Liver (tissue), 9 donors: ENCODE results near the gene CDHR4. TPM values are rescaled to one million over a fixed set of nuclear protein-coding genes. Genes with fewer than 3 reads are reported as not detected.

ENCODE experiments used
- DNase-seq: peaks from one replicate; pipeline ENCODE4 v3.0.0-alpha.2; 2017; ENCODE audit warnings: low spot score
- H3K27ac ChIP-seq, 2 donors: one replicate each; pipeline ENCODE4 v1.7.0; 2013; ENCODE audit warnings: inconsistent platforms in 2 of 2, low read length in 2 of 2, control low read depth in 1 of 2, low read depth in 1 of 2, mild to moderate bottlenecking in 1 of 2
- H3K27me3 ChIP-seq, 4 donors: one replicate each; pipeline versions ENCODE4 v1.6.1 to v1.7.0; 2013; ENCODE audit warnings: low read length in 3 of 4, inconsistent platforms in 1 of 4, mild to moderate bottlenecking in 1 of 4, moderate library complexity in 1 of 4; ENCODE audit not compliant: control insufficient read depth in 4 of 4, insufficient read depth in 4 of 4
- H3K36me3 ChIP-seq, 4 donors: one replicate each; pipeline versions ENCODE4 v1.6.1 to v1.7.0; 2013; ENCODE audit warnings: low read length in 3 of 4, mild to moderate bottlenecking in 3 of 4, low read depth in 1 of 4, moderate library complexity in 1 of 4; ENCODE audit not compliant: control insufficient read depth in 4 of 4, insufficient read depth in 3 of 4
- H3K4me1 ChIP-seq, 4 donors: one replicate each; pipeline versions ENCODE4 v1.6.1 to v1.7.0; 2013; ENCODE audit warnings: low read length in 3 of 4, mild to moderate bottlenecking in 3 of 4, moderate library complexity in 1 of 4; ENCODE audit not compliant: control insufficient read depth in 4 of 4, insufficient read depth in 4 of 4
- H3K4me3 ChIP-seq, 3 donors: one replicate each; pipeline versions ENCODE4 v1.6.1 to v1.7.0; 2013; ENCODE audit warnings: low read length in 3 of 3, control low read depth in 1 of 3, low read depth in 1 of 3, mild to moderate bottlenecking in 1 of 3
- H3K9ac ChIP-seq, 2 donors: one replicate each; pipeline ENCODE4 v1.7.0; 2013; ENCODE audit warnings: low read length in 2 of 2, mild to moderate bottlenecking in 2 of 2, moderate library complexity in 2 of 2, control low read depth in 1 of 2, low read depth in 1 of 2
- H3K9me3 ChIP-seq, 4 donors: one replicate each; pipeline versions ENCODE4 v1.6.1 to v1.7.0; 2013; ENCODE audit warnings: low read length in 3 of 4; ENCODE audit not compliant: control insufficient read depth in 4 of 4
- CTCF ChIP-seq: fragments of 150-350 bp; IDR thresholded peaks from 2 replicates; pipeline ENCODE4 v1.5.1; 2017; ENCODE audit warnings: improper control_type of control experiment, low read depth, low read length; ENCODE audit not compliant: missing input control
- EGR1 ChIP-seq, 2 donors: IDR thresholded peaks; 2 replicates each; pipeline ENCODE4 v1.6.1; 2016 to 2018; ENCODE audit warnings: antibody characterized with exemption in 2 of 2, low read depth in 2 of 2
- FOXA1 ChIP-seq: IDR thresholded peaks from 2 replicates; pipeline ENCODE4 v1.6.1; 2016; ENCODE audit warnings: antibody characterized with exemption
- FOXA2 ChIP-seq: IDR thresholded peaks from 2 replicates; pipeline ENCODE4 v1.6.1; 2016; ENCODE audit warnings: antibody characterized with exemption
- GABPA ChIP-seq, 2 donors: IDR thresholded peaks in 1 of 2; conservative IDR thresholded peaks in 1 of 2; 2 replicates each; pipeline ENCODE4 v1.6.1; 2016; ENCODE audit warnings: antibody characterized with exemption in 2 of 2, mild to moderate bottlenecking in 1 of 2, moderate library complexity in 1 of 2
- HNF4A ChIP-seq, 2 donors: conservative IDR thresholded peaks; 2 replicates each; pipeline ENCODE4 v1.6.1; 2016; ENCODE audit warnings: antibody characterized with exemption in 2 of 2, mild to moderate bottlenecking in 2 of 2
- HNF4G ChIP-seq: IDR thresholded peaks from 2 replicates; pipeline ENCODE4 v1.6.1; 2016; ENCODE audit warnings: antibody characterized with exemption
- JUND ChIP-seq, 2 donors: IDR thresholded peaks; 2 replicates each; pipeline ENCODE4 v1.6.1; 2016; ENCODE audit warnings: antibody characterized with exemption in 2 of 2
- NR2F2 ChIP-seq: IDR thresholded peaks from 2 replicates; pipeline ENCODE4 v1.6.1; 2016; ENCODE audit warnings: antibody characterized with exemption
- REST ChIP-seq: IDR thresholded peaks from 2 replicates; pipeline ENCODE4 v1.6.1; 2016; ENCODE audit warnings: antibody characterized with exemption, mild to moderate bottlenecking
- RXRA ChIP-seq, 2 donors: IDR thresholded peaks; 2 replicates each; pipeline ENCODE4 v1.6.1; 2017 to 2018; ENCODE audit warnings: antibody characterized with exemption in 2 of 2, mild to moderate bottlenecking in 1 of 2
- SP1 ChIP-seq: IDR thresholded peaks from 2 replicates; pipeline ENCODE4 v1.6.1; 2018; ENCODE audit warnings: antibody characterized with exemption, mild to moderate bottlenecking
- TAF1 ChIP-seq: conservative IDR thresholded peaks from 2 replicates; pipeline ENCODE4 v1.6.1; 2016; ENCODE audit warnings: antibody characterized with exemption, mild to moderate bottlenecking
- YY1 ChIP-seq: IDR thresholded peaks from 2 replicates; pipeline ENCODE4 v1.6.1; 2016; ENCODE audit warnings: antibody characterized with exemption, mild to moderate bottlenecking
- WGBS: extraction: QIAGEN DNeasy Blood & Tissue Kit; methylation state at CpG from one replicate; pipeline ENCODE4 v1.1.7; 2013; 5-methylcytosine and 5-hydroxymethylcytosine counted together
- polyA plus RNA-seq, 2 donors: library from polyadenylated mRNA; stranded (reverse) in 1 of 2; unstranded in 1 of 2; fragments of 200-250 nt in 1 of 2; fragments of >200 nt in 1 of 2; fragmentation: Nextera tagmentation in 1 of 2; extraction: Ambion mirVana in 1 of 2; gene quantifications; one replicate each; pipeline versions ENCODE4 v1.2.1 to v1.2.3, GENCODE V29; 2013 to 2015
- total RNA-seq, 2 donors: library from RNA; depleted of rRNA; stranded (reverse); fragments of >200 nt; gene quantifications; one replicate each; pipeline ENCODE4 v1.2.3, GENCODE V29; 2014
- TF ChIP-seq, protein P1 (sequence below): IDR thresholded peaks from 2 replicates; pipeline ENCODE4 v1.6.1; 2016; ENCODE audit warnings: antibody characterized with exemption
- TF ChIP-seq, protein P2 (sequence below): IDR thresholded peaks from 2 replicates; pipeline ENCODE4 v1.6.1; 2016; ENCODE audit warnings: antibody characterized with exemption
- donor health status: healthy.
- donor health status: healthy.
- donor health status: healthy.
- donor health status: healthy.
- donor health status: healthy.

The CDHR4 gene
- total and polyA plus RNA-seq, 4 donors, result not detected

DNA sequence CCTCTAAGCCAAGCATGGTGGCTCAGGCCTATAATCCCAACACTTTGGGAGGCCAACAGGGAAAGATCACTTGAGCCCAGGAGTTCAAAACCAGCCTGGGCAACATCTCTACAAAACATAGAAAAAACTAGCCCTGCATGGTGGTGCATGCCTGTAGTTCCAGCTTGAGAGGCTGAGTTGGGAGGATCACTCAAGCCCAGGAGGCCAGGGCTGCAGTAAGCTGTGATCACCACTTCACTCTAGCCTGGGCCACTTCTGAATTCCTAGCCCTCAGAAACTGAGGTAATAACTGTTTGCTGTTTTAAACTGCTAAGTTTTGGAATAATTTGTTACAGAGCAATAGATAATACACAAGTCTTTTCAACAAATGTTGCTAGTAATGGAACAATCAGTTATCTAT, 29.7 kb downstream of the CDHR4 start:
- Histone ChIP-seq H3K9me3 (no peaks in the 10 kb centered on the region), H3K27me3 (no peaks in the 10 kb centered on the region), H3K4me1 (no peaks in the 10 kb centered on the region), H3K27ac (no peak overlapping the region), H3K9ac (no peak overlapping the region), H3K36me3 (peaks cover 0 to 4% (median 0%) of the 10 kb centered on the region in 4 donors), H3K4me3 (no peak overlapping the region)
- TF ChIP-seq HNF4G (no peak), RXRA (IDR thresholded peaks at IDR 0.05) (no peak), TAF1 (no peak), YY1 (no peak), JUND (IDR thresholded peaks at IDR 0.05) (no peak), FOXA2 (no peak), HNF4A (conservative IDR thresholded peaks at IDR 0.05) (no peak), SP1 (no peak), REST (no peak), GABPA (IDR thresholded peaks at IDR 0.05 in 1 of 2, conservative IDR thresholded peaks at IDR 0.05 in 1 of 2) (no peak), FOXA1 (no peak), CTCF (no peak)
- TF ChIP-seq, protein P1, sequence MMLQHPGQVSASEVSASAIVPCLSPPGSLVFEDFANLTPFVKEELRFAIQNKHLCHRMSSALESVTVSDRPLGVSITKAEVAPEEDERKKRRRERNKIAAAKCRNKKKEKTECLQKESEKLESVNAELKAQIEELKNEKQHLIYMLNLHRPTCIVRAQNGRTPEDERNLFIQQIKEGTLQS, result no peak
- no peak for DNase-seq

DNA sequence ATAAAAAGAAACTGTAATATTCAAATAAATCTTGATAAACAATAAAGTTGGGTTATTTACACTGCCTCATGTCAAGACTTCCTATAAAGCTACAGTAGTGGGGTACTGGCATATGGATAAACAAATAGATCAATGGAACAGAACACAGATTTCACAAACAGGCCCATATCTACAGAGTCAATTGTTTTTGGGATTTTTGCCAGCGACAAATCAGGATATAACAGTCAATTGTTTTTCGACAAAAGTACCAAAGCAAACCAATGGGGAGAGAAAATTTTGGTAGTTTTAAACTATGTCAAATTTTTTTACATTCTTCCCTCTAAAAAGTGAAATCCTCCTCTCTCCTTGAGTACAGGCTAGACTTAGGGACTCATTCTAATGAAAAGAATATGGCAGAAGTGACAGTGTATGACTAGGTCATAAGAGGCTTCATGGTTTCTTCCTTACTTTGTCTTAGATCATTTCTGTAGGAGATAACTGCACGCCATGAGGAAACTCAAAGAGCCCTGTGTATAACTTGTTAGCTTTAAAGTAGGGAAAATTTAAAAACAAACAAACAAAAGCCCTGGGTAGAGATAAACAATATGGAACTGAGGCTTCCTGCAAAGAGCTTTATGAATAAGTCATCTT, 30.3 kb downstream of the CDHR4 start:
- H3K4me1 ChIP-seq, result no peaks in the 10 kb centered on the region
- DNase-seq, result no peak
- 60% methylated on average over 3 of the region's 3 CpGs for WGBS
- H3K36me3 ChIP-seq, result peaks cover 0 to 4% (median 0%) of the 10 kb centered on the region in 4 donors
- no peaks in the 10 kb centered on the region for H3K9me3 ChIP-seq
- H3K27me3 ChIP-seq, result no peaks in the 10 kb centered on the region
- no peak overlapping the region for H3K27ac ChIP-seq
- no peak overlapping the region for H3K9ac ChIP-seq
- no peak for TF ChIP-seq TAF1
- TF ChIP-seq RXRA (IDR thresholded peaks at IDR 0.05), result no peak
- no peak for TF ChIP-seq HNF4A (conservative IDR thresholded peaks at IDR 0.05)
- TF ChIP-seq HNF4G, result no peak
- TF ChIP-seq YY1, result no peak
- TF ChIP-seq GABPA (IDR thresholded peaks at IDR 0.05 in 1 of 2, conservative IDR thresholded peaks at IDR 0.05 in 1 of 2), result no peak
- TF ChIP-seq, protein P2, sequence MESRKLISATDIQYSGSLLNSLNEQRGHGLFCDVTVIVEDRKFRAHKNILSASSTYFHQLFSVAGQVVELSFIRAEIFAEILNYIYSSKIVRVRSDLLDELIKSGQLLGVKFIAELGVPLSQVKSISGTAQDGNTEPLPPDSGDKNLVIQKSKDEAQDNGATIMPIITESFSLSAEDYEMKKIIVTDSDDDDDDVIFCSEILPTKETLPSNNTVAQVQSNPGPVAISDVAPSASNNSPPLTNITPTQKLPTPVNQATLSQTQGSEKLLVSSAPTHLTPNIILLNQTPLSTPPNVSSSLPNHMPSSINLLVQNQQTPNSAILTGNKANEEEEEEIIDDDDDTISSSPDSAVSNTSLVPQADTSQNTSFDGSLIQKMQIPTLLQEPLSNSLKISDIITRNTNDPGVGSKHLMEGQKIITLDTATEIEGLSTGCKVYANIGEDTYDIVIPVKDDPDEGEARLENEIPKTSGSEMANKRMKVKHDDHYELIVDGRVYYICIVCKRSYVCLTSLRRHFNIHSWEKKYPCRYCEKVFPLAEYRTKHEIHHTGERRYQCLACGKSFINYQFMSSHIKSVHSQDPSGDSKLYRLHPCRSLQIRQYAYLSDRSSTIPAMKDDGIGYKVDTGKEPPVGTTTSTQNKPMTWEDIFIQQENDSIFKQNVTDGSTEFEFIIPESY, result no peak
- no peak for TF ChIP-seq SP1
- TF ChIP-seq EGR1 (IDR thresholded peaks at IDR 0.05; ENCODE audit: low read depth in 2 of 2), result no peak
- no peak for TF ChIP-seq NR2F2
- TF ChIP-seq CTCF, result no peak
- no peak overlapping the region for H3K4me3 ChIP-seq
